GM12878 (cell line): ENCODE data around the gene ZYG11B. TPM values are rescaled to one million over a fixed set of nuclear protein-coding genes. Genes with fewer than 3 reads are reported as not detected.
"Not testable (repeated sequence)": the region's sequence is repeated elsewhere in the genome, so short reads cannot be mapped to it uniquely, and the experiment has no call there.

ENCODE experiments used
- ATAC-seq: fragments of 200-7000 bp; cut with Tn5 transposase; 3 replicates; pipeline ENCODE4 v1.9.1; 2020; ENCODE audit warnings: mild to moderate bottlenecking, moderate library complexity
- BruUV-seq: library from RNA; stranded (reverse); fragments of 400-500 nt; replicated peaks from 2 replicates; lab custom pipeline; 2021; lab: Mats Ljungman, UMichigan
- CTCF ChIA-PET: fragments of 300-600 bp; sonication (Branson Sonifier 250); formaldehyde crosslinking; extraction: SDS; loops from one replicate; lab custom pipeline; 2021; ENCODE audit warnings: inconsistent platforms; lab: Yijun Ruan, JAX
- POLR2A ChIA-PET: fragments of 350-600 bp; formaldehyde crosslinking; extraction: SDS; loops from one replicate; lab custom pipeline; 2021; ENCODE audit warnings: inconsistent platforms; lab: Charles Lee
- RAD21 ChIA-PET: fragments of 300-600 bp; sonication (Branson Sonifier 250); formaldehyde crosslinking; loops from one replicate; lab custom pipeline; 2023; ENCODE audit warnings: antibody characterized with exemption; ENCODE audit not compliant: unreplicated experiment; lab: Charles Lee
- SMC1A ChIA-PET: fragments of 300-600 bp; sonication (Branson Sonifier 250); formaldehyde crosslinking; loops from one replicate; lab custom pipeline; 2023; ENCODE audit not compliant: unreplicated experiment, uncharacterized antibody; lab: Charles Lee
- DNase-seq: peaks from one replicate; pipeline ENCODE4 v3.0.0-alpha.2; 2011; ENCODE audit warnings: low read depth, low spot score
- FAIRE-seq: peaks from 3 replicates; lab custom pipeline; 2011; peaks lifted over from hg19 to GRCh38; lab: Jason Lieb, UNC
- H2AFZ ChIP-seq: 2 replicates; pipeline ENCODE4 v1.6.0; 2011; ENCODE audit warnings: low read depth, low read length, control low read depth; ENCODE audit not compliant: control insufficient read depth
- H3K27ac ChIP-seq: 2 replicates; pipeline ENCODE4 v1.5.1; 2011; ENCODE audit warnings: control low read depth; ENCODE audit not compliant: control insufficient read depth, insufficient read depth
- H3K27me3 ChIP-seq, 2 experiments: replicated peaks in 1 of 2; 2 replicates each; pipeline versions ENCODE4 v1.6.0 to v1.6.1; 2011; ENCODE audit warnings: low read length in 1 of 2; ENCODE audit not compliant: control insufficient read depth in 2 of 2, insufficient read depth in 2 of 2
- H3K36me3 ChIP-seq, 2 experiments: 2 replicates each; pipeline ENCODE4 v1.5.1; 2011; ENCODE audit warnings: low read length in 1 of 2; ENCODE audit not compliant: control insufficient read depth in 2 of 2, insufficient read depth in 2 of 2
- H3K4me1 ChIP-seq: 2 replicates; pipeline ENCODE4 v1.6.1; 2011; ENCODE audit warnings: mild to moderate bottlenecking, low read length, moderate library complexity, mixed read lengths; ENCODE audit not compliant: control insufficient read depth, insufficient read depth
- H3K4me2 ChIP-seq: 2 replicates; pipeline ENCODE4 v1.6.0; 2011; ENCODE audit warnings: control low read depth; ENCODE audit not compliant: control insufficient read depth, insufficient read depth
- H3K4me3 ChIP-seq: fragments of 200-600 bp; sonication (generic); 2 replicates; pipeline ENCODE4 v1.5.1; 2016
- H3K79me2 ChIP-seq: 2 replicates; pipeline ENCODE4 v1.6.0; 2011; ENCODE audit warnings: low read length; ENCODE audit not compliant: control insufficient read depth, insufficient read depth
- H3K9ac ChIP-seq: 2 replicates; pipeline ENCODE4 v1.8.0; 2011; ENCODE audit warnings: low read length, control low read depth, mixed read lengths; ENCODE audit not compliant: control insufficient read depth, insufficient read depth
- H3K9me3 ChIP-seq: replicated peaks from 3 replicates; pipeline ENCODE4 v1.5.1; 2011; ENCODE audit warnings: mild to moderate bottlenecking, low read length; ENCODE audit not compliant: control insufficient read depth, insufficient read depth
- H4K20me1 ChIP-seq: 2 replicates; pipeline ENCODE4 v1.6.0; 2011; ENCODE audit not compliant: control insufficient read depth, insufficient read depth
- ATF7 ChIP-seq: fragments of 450-650 bp; IDR thresholded peaks from 2 replicates; pipeline ENCODE4 v1.6.1; 2016; ENCODE audit warnings: low read depth, mild to moderate bottlenecking
- CREM ChIP-seq: IDR thresholded peaks from 2 replicates; pipeline ENCODE4 v1.6.1; 2014; ENCODE audit warnings: antibody characterized with exemption, low read depth
- CTCF ChIP-seq, 3 experiments: IDR thresholded peaks in 2 of 3; conservative IDR thresholded peaks in 1 of 3; 2 replicates each; pipeline ENCODE4 v1.5.1; 2011; ENCODE audit warnings: low read depth in 3 of 3, low read length in 3 of 3, mild to moderate bottlenecking in 3 of 3, control low read depth in 2 of 3, moderate library complexity in 2 of 3, inconsistent platforms in 1 of 3, mixed read lengths in 1 of 3; ENCODE audit not compliant: control insufficient read depth in 2 of 3, insufficient read depth in 1 of 3; ENCODE audit errors: extremely low read depth in 1 of 3
- ETV6 ChIP-seq, 2 experiments: fragments of 450-650 bp in 1 of 2; IDR thresholded peaks in 1 of 2; conservative IDR thresholded peaks in 1 of 2; 2 replicates each; pipeline ENCODE4 v1.6.1; 2014; ENCODE audit warnings: antibody characterized with exemption in 1 of 2, borderline replicate concordance in 1 of 2, low read depth in 1 of 2, mild to moderate bottlenecking in 1 of 2, moderate library complexity in 1 of 2
- MLLT1 ChIP-seq: fragments of 450-650 bp; IDR thresholded peaks from 2 replicates; pipeline ENCODE4 v1.6.1; 2016; ENCODE audit warnings: mild to moderate bottlenecking
- PKNOX1 ChIP-seq: fragments of 450-650 bp; IDR thresholded peaks from 2 replicates; pipeline ENCODE4 v1.6.1; 2016; ENCODE audit warnings: mild to moderate bottlenecking
- RAD21 ChIP-seq: IDR thresholded peaks from 2 replicates; pipeline ENCODE4 v1.6.1; 2011; ENCODE audit warnings: mild to moderate bottlenecking, low read depth, low read length, moderate library complexity; ENCODE audit not compliant: insufficient read depth
- RB1 ChIP-seq: fragments of 450-650 bp; formaldehyde crosslinking; IDR thresholded peaks from 2 replicates; pipeline ENCODE4 v1.6.1; 2017; ENCODE audit warnings: mild to moderate bottlenecking, borderline replicate concordance
- RELA ChIP-seq: fragments of 450-650 bp; IDR thresholded peaks from 2 replicates; pipeline ENCODE4 v1.8.0; 2014; ENCODE audit warnings: borderline replicate concordance; ENCODE audit not compliant: partially characterized antibody
- SMARCA5 ChIP-seq: fragments of 450-650 bp; IDR thresholded peaks from 2 replicates; pipeline ENCODE4 v1.6.1; 2017; ENCODE audit warnings: mild to moderate bottlenecking
- SMC3 ChIP-seq: IDR thresholded peaks from 2 replicates; pipeline ENCODE4 v1.6.1; 2011; ENCODE audit warnings: low read length, improper control_type of control experiment, borderline replicate concordance
- SPI1 ChIP-seq: IDR thresholded peaks from 2 replicates; pipeline ENCODE4 v1.6.1; 2011; ENCODE audit warnings: low read depth, mild to moderate bottlenecking, low read length, moderate library complexity, borderline replicate concordance; ENCODE audit not compliant: insufficient read depth
- YY1 ChIP-seq: IDR thresholded peaks from 2 replicates; pipeline ENCODE4 v1.6.1; 2011; ENCODE audit warnings: low read depth, mild to moderate bottlenecking, low read length
- ZNF384 ChIP-seq: IDR thresholded peaks from 2 replicates; pipeline ENCODE4 v1.6.1; 2012; ENCODE audit warnings: low read depth, mild to moderate bottlenecking, low read length, improper control_type of control experiment, borderline replicate concordance
- WGBS: methylation state at CpG from one replicate; pipeline ENCODE4 v1.1.6; 2016; ENCODE audit warnings: low lambda C conversion rate; ENCODE audit not compliant: insufficient replicate concordance, insufficient coverage; ENCODE audit errors: missing lambda C conversion rate; 5-methylcytosine and 5-hydroxymethylcytosine counted together
- in situ Hi-C: fragments of 300-500 bp; cut with MboI; formaldehyde crosslinking; loops from 9 replicates; pipeline ENCODE4 v1.14.3; 2018; ENCODE audit warnings: mixed read lengths
- intact Hi-C: fragments of 100-400 bp; cut with micrococcal nuclease; formaldehyde crosslinking; loops from one replicate; pipeline ENCODE4 v1.14.2; 2022; ENCODE audit not compliant: unreplicated experiment
- polyA plus RNA-seq, 11 experiments: library from polyadenylated mRNA; depleted of rRNA in 4 of 11; unstranded in 6 of 11; stranded (reverse) in 5 of 11; fragments of >200 nt; fragmentation: Nextera tagmentation in 4 of 11; fragmentation: Illumina TruSeq in 1 of 11; extraction: Ambion mirVana in 4 of 11; extraction: Trizol in 1 of 11; gene quantifications; 1 replicate in 1 of 11; 2 replicates in 10 of 11; pipeline versions ENCODE4 v1.2.1 to v1.2.3, GENCODE V29; 2011 to 2016; ENCODE audit warnings: inconsistent platforms in 2 of 11, missing spikeins in 2 of 11, low read depth in 1 of 11
- total RNA-seq, 4 experiments: library from RNA; depleted of rRNA in 3 of 4; stranded (reverse); fragments of >200 nt in 3 of 4; fragmentation: Illumina TruSeq in 1 of 4; extraction: Trizol in 1 of 4; gene quantifications; 2 replicates each; pipeline versions ENCODE4 v1.2.1 to v1.2.3, GENCODE V29; 2013 to 2021
- TF ChIP-seq, protein P1 (sequence below): fragments of 450-650 bp; IDR thresholded peaks from 2 replicates; pipeline ENCODE4 v1.6.1; 2017; ENCODE audit warnings: mild to moderate bottlenecking

ZYG11B gene
- total and polyA plus RNA-seq, 10 of the 15 experiments (the other 5 are each of a cell fraction or from before 2014, with no cell fraction given): 1.8 to 8.5 (median 5.3) TPM

DNA sequence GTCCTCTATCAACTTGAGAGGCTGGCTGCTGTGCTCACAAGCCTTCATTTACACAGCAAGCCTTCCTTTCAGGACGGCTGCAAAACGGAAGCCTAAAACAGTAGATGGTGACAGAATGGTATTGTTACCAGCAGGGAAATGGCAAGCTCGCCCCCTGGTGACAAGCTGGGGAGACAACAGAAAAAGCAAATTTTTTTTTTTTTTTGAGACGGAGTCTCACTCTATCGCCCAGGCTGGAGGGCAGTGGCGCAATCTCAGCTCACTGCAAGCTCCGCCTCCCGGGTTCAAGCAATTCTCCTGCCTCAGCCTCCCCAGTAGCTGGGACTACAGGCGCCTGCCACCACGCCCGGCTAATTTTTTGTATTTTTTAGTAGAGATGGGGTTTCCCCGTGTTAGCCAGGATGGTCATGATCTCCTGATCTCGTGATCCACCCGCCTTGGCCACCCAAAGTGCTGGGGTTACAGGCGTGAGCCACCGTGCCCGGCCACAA is 39.9 kb upstream of the ZYG11B start:
- in situ Hi-C loops: loop anchor here (5.0 to 10.0 kb wide), 2 partner anchors 284 to 542 kb away; partner anchors contain the start of genes ORC1, PRPF38A and ZFYVE9
- H3K27ac ChIP-seq: not testable (repeated sequence)

More for the DNA sequence above, 39.9 kb upstream of the ZYG11B start:
- not testable (repeated sequence) for H3K4me2 ChIP-seq, H4K20me1 ChIP-seq, H3K79me2 ChIP-seq, BruUV-seq, FAIRE-seq, H3K4me1 ChIP-seq, H3K4me3 ChIP-seq, H3K9ac ChIP-seq
- ChIA-PET SMC1A (interaction anchor here (0.6 to 2.1 kb wide), 21 partner anchors 10 to 395 kb away, joined by 3 to 10 read pairs (median 3); partner anchors contain the start of genes ORC1, PRPF38A, SHISAL2A and TUT4), RAD21 (interaction anchor here (0.8 to 2.4 kb wide), 8 partner anchors 50 to 317 kb away, joined by 3 to 16 read pairs (median 4); partner anchors contain the start of genes ORC1 and PRPF38A), POLR2A (interaction anchor here (0.6 to 1.0 kb wide), 3 partner anchors 251 to 283 kb away, joined by 3 to 8 read pairs (median 3); no protein-coding TSS in a partner anchor)
- ATAC-seq (peak; percentile 91), DNase-seq (peak; percentile 32)
- 30% methylated on average over 17 of the region's 17 CpGs for WGBS
- peaks cover 7 to 10% of the 10 kb centered on the region in 2 experiments for H3K36me3 ChIP-seq
- intact Hi-C loops: loop anchor here (5.0 to 10.0 kb wide), 4 partner anchors 132 to 559 kb away; partner anchors contain the start of genes CC2D1B, ORC1, PRPF38A and TUT4
- TF ChIP-seq RELA: peak; percentile 44
- TF ChIP-seq SMARCA5: peak; percentile 67; the same call in 1 of the 2 replicates
- TF ChIP-seq ETV6 (conservative IDR thresholded peaks at IDR 0.05 in 1 of 2, IDR thresholded peaks at IDR 0.05 in 1 of 2; ENCODE audit: borderline replicate concordance in 1 of 2, low read depth in 1 of 2): 0 out of 4 replicates have a peak, but pooled peaks of 1 of the 2 experiments have one; percentile 18
- peak; percentile 71 to 77 (median 75) for TF ChIP-seq CTCF (IDR thresholded peaks at IDR 0.05 in 2 of 3, conservative IDR thresholded peaks at IDR 0.05 in 1 of 3; ENCODE audit: control insufficient read depth in 2 of 3, extremely low read depth in 1 of 3, insufficient read depth in 1 of 3, low read depth in 3 of 3, low read length in 3 of 3)
- TF ChIP-seq SPI1: 0 out of 2 replicates have a peak, but pooled peaks have one; percentile 11
- TF ChIP-seq PKNOX1: 0 out of 2 replicates have a peak, but pooled peaks have one; percentile 9
- TF ChIP-seq MLLT1: 0 out of 2 replicates have a peak, but pooled peaks have one; percentile 27
- peak; percentile 79 for TF ChIP-seq SMC3
- peak; percentile 67; the same call in 1 of the 2 replicates for TF ChIP-seq YY1
- TF ChIP-seq, protein P1, sequence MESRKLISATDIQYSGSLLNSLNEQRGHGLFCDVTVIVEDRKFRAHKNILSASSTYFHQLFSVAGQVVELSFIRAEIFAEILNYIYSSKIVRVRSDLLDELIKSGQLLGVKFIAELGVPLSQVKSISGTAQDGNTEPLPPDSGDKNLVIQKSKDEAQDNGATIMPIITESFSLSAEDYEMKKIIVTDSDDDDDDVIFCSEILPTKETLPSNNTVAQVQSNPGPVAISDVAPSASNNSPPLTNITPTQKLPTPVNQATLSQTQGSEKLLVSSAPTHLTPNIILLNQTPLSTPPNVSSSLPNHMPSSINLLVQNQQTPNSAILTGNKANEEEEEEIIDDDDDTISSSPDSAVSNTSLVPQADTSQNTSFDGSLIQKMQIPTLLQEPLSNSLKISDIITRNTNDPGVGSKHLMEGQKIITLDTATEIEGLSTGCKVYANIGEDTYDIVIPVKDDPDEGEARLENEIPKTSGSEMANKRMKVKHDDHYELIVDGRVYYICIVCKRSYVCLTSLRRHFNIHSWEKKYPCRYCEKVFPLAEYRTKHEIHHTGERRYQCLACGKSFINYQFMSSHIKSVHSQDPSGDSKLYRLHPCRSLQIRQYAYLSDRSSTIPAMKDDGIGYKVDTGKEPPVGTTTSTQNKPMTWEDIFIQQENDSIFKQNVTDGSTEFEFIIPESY: 0 out of 2 replicates have a peak, but pooled peaks have one; percentile 39
- TF ChIP-seq RB1: peak; percentile 27; the same call in 1 of the 2 replicates
- 0 out of 2 replicates have a peak, but pooled peaks have one; percentile 23 for TF ChIP-seq ATF7
- peak; percentile 30; the same call in 1 of the 2 replicates for TF ChIP-seq CREM
- peak; percentile 94 for TF ChIP-seq ZNF384
- peak; percentile 94 for TF ChIP-seq RAD21
- TF ChIP-seq, all 136 proteins: peak for 15; not testable (repeated sequence) for 121
- not testable (repeated sequence) for H3K27me3 ChIP-seq, H3K9me3 ChIP-seq
- CTCF ChIA-PET: interaction anchor here (0.6 to 3.9 kb wide), 27 partner anchors 9 to 350 kb away, joined by 3 to 31 read pairs (median 3); partner anchors contain the start of genes ORC1, PRPF38A, TUT4 and ZYG11B
- peak overlapping the region; percentile 68 for H2AFZ ChIP-seq
